Activated T-cell treated with anti-CD3 and anti-CD28 coated beads, Interleukin-2, amount 50 U/mL, for 48 hours (primary cell): Measurements from ENCODE around the gene ZNF622.

Experiments
- DNase-seq, 2 experiments: peaks; one replicate each; pipeline ENCODE4 v3.0.0-alpha.2; 2020

ZNF622 gene

GRCh38 chr5:16427587-16427986 lies 38.0 kb downstream of the ZNF622 start:
- no peak for DNase-seq

DNA sequence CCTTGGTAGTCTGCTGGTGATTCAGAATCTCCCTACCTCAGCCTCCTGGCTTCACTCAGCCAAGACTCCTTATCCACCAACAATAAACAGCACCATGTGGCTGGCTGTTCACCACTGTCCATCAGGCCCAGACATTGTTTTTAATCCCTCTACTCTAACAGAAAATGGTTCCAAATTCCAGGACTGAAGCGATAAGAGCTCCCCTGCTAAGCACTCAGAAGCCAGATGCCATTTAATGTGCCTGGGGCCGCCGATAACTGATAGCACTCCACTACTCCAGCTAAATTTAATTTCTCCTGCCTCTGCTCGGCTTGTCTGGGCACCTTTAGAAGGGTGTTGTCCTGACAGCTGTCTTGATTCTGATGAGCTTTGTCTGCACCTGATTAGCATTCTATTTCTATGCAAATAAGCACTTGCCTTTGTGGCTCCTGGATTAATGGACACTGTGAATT lies 47.1 kb downstream of the ZNF622 start:
- no peak for DNase-seq

DNA sequence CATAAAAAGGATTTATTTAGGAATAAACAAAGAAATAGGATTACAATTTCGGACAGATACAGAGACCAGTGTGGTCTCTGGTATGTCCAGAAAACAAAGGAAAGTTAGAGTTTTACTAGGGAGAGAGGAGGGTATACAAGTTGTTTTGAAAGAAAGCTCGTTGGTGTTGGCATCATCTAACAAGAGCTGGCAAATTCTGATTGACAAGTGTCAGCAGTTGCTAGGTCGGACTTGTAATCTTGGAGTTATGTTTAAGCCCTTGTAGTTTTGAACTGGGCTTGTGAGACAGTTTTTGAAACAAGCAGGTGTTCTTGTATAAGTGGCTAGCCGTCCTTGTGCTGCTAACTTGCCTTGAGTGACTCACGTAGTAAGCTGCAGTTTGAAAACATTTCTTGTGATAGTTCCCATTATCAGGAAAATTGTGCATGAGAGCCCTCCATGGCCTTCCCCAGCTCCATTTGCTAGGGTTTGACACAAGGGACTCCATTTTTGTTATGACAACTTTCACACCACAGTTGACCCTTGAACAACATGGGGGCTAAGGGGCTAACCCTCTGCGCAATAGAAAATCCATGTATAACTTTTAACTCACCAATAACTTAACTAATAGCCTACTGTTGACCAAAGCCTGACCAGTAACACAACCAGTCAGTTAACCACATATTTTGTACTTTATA lies 48.1 kb downstream of the ZNF622 start:
- DNase-seq: no peak

- DNase-seq: no peak
These were observed 50.7 kb downstream of the ZNF622 start for GRCh38 chr5:16414861-16415260.

- DNase-seq: no peak
These were observed 52.3 kb downstream of the ZNF622 start for GRCh38 chr5:16413166-16413860.

- DNase-seq: no peak
These were observed 53.0 kb downstream of the ZNF622 start for GRCh38 chr5:16412556-16412955.

GRCh38 chr5:16411741-16412455 lies 53.7 kb downstream of the ZNF622 start:
- DNase-seq: no peak

DNA sequence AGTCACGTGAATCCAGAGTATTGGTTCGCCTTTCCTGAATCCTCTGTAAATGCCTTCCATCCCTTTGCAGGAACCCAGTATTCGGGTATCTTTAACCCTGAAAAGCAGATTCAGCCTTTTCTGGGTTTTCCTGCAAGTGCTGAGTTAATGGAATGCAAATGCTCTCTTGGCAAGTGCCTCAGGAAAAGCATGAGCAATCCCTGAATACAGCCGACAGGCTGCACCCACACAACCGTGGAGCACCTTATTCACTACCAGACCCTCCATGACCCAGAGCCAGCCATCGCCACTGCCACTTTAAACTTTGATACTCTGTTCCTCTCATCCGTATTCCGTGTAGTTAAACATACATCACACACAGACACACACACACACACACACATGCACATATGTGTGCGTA lies 54.4 kb downstream of the ZNF622 start:
- no peak for DNase-seq

- no peak for DNase-seq
These were observed 55.3 kb downstream of the ZNF622 start for GRCh38 chr5:16410338-16410737.

- no peak for DNase-seq
These were observed 59.0 kb downstream of the ZNF622 start for GRCh38 chr5:16406630-16407029.

- DNase-seq: no peak
These were observed 59.6 kb downstream of the ZNF622 start for GRCh38 chr5:16406023-16406422.
